HCT116 (cell line): Measurements from ENCODE around the gene HOXD13. TPM values are rescaled to one million over a fixed set of nuclear protein-coding genes. Genes with fewer than 3 reads are reported as not detected.

Experiments used
- ATAC-seq: fragments of 200-7000 bp; cut with Tn5 transposase; 2 replicates; pipeline ENCODE4 v1.9.1; 2020; ENCODE audit warnings: mild to moderate bottlenecking, moderate library complexity
- BruUV-seq: library from RNA; stranded (reverse); fragments of 400-500 nt; replicated peaks from 2 replicates; lab custom pipeline; 2021; lab: Mats Ljungman, UMichigan
- CTCF ChIA-PET: fragments of 300-600 bp; sonication (Branson Sonifier 250); formaldehyde crosslinking; loops from one replicate; lab custom pipeline; 2021; ENCODE audit warnings: antibody characterized with exemption; lab: Charles Lee
- POLR2A ChIA-PET: fragments of 300-600, 350-600 bp; sonication (Branson Sonifier 250); formaldehyde crosslinking; loops from one replicate; lab custom pipeline; 2021; ENCODE audit warnings: antibody characterized with exemption; lab: Charles Lee
- RAD21 ChIA-PET, 2 experiments: fragments of 300-600 bp; sonication (Branson Sonifier 250); formaldehyde crosslinking; loops; one replicate each; lab custom pipeline; 2023; ENCODE audit warnings: low total read pairs in 2 of 2; ENCODE audit not compliant: uncharacterized antibody in 2 of 2, unreplicated experiment in 2 of 2, low non-redundant PET in 1 of 2; lab: Charles Lee
- DNase-seq: peaks from one replicate; pipeline ENCODE4 v3.0.0-alpha.2; 2010; ENCODE audit warnings: low read depth, low spot score
- H2AFZ ChIP-seq: fragments of 200-600 bp; shearing (Covaris generic), sonication (generic); 2 replicates; pipeline ENCODE4 v1.6.1; 2017; ENCODE audit warnings: low read depth, mixed run types, mixed read lengths, antibody characterized with exemption, low read length; ENCODE audit not compliant: poor library complexity, severe bottlenecking
- H3K27ac ChIP-seq: 2 replicates; pipeline ENCODE4 v1.5.1; 2012; ENCODE audit warnings: low read depth, low read length
- H3K27me3 ChIP-seq: fragments of 200-600 bp; sonication (generic); 2 replicates; pipeline ENCODE4 v1.6.1; 2016; ENCODE audit warnings: mixed run types, low read length, mixed read lengths; ENCODE audit not compliant: insufficient read depth
- H3K36me3 ChIP-seq, 2 experiments: fragments of 200-500 bp in 1 of 2; fragments of 200-600 bp in 1 of 2; sonication (Bioruptor generic) in 1 of 2; sonication (generic) in 1 of 2; 2 replicates each; pipeline versions ENCODE4 v1.5.1 to v1.6.1; 2014 to 2016; ENCODE audit warnings: low read length in 2 of 2, inconsistent platforms in 1 of 2, mixed read lengths in 1 of 2, mixed run types in 1 of 2; ENCODE audit not compliant: insufficient read depth in 2 of 2, control insufficient read depth in 1 of 2
- H3K4me1 ChIP-seq, 2 experiments: fragments of 200-600 bp in 1 of 2; sonication (generic) in 1 of 2; 2 replicates each; pipeline versions ENCODE4 v1.5.1 to v1.6.1; 2012 to 2017; ENCODE audit warnings: low read length in 2 of 2, inconsistent platforms in 1 of 2, mild to moderate bottlenecking in 1 of 2, mixed read lengths in 1 of 2, mixed run types in 1 of 2, moderate library complexity in 1 of 2; ENCODE audit not compliant: insufficient read depth in 2 of 2, control insufficient read depth in 1 of 2
- H3K4me2 ChIP-seq: fragments of 200-600 bp; sonication (generic); 2 replicates; pipeline ENCODE4 v1.6.1; 2017; ENCODE audit warnings: mixed run types, low read length, mixed read lengths
- H3K4me3 ChIP-seq, 2 experiments: fragments of 200-600 bp in 1 of 2; sonication (generic) in 1 of 2; replicated peaks in 1 of 2; 2 replicates each; pipeline ENCODE4 v1.5.1; 2011 to 2016; ENCODE audit warnings: low read length in 2 of 2, control low read depth in 1 of 2, low read depth in 1 of 2, mild to moderate bottlenecking in 1 of 2, mixed read lengths in 1 of 2, mixed run types in 1 of 2
- H3K79me2 ChIP-seq: fragments of 200-600 bp; sonication (generic); 2 replicates; pipeline ENCODE4 v1.6.1; 2017; ENCODE audit warnings: mild to moderate bottlenecking, mixed run types, low read length, moderate library complexity, mixed read lengths; ENCODE audit not compliant: insufficient read depth
- H3K9ac ChIP-seq: fragments of 200-600 bp; sonication (generic); 2 replicates; pipeline ENCODE4 v1.6.1; 2016; ENCODE audit warnings: low read length, mixed read lengths
- H3K9me2 ChIP-seq: fragments of 200-600 bp; sonication (generic), shearing (Covaris generic); 2 replicates; pipeline ENCODE4 v1.6.1; 2017; ENCODE audit warnings: mixed run types, mild to moderate bottlenecking, moderate library complexity; ENCODE audit not compliant: insufficient read depth
- H3K9me3 ChIP-seq, 2 experiments: fragments of 200-500 bp in 1 of 2; fragments of 200-600 bp in 1 of 2; sonication (Bioruptor generic) in 1 of 2; sonication (generic) in 1 of 2; 2 replicates each; pipeline ENCODE4 v1.6.1; 2014 to 2017; ENCODE audit warnings: low read length in 2 of 2, mixed read lengths in 2 of 2, inconsistent platforms in 1 of 2, low read depth in 1 of 2, mild to moderate bottlenecking in 1 of 2, mixed run types in 1 of 2, moderate library complexity in 1 of 2; ENCODE audit not compliant: control insufficient read depth in 1 of 2, insufficient read depth in 1 of 2
- H4K20me1 ChIP-seq: fragments of 200-600 bp; sonication (generic), shearing (Covaris generic); 2 replicates; pipeline ENCODE4 v1.6.1; 2017; ENCODE audit warnings: mixed run types, mild to moderate bottlenecking, moderate library complexity; ENCODE audit not compliant: insufficient read depth
- EZH2 ChIP-seq: fragments of 200-600 bp; sonication (generic); IDR thresholded peaks from 2 replicates; pipeline ENCODE4 v1.6.1; 2017; ENCODE audit warnings: antibody characterized with exemption, mixed run types
- JUND ChIP-seq: IDR thresholded peaks from 2 replicates; pipeline ENCODE4 v1.6.1; 2012
- POLR2A ChIP-seq: IDR thresholded peaks from 2 replicates; pipeline ENCODE4 v1.7.0; 2011; ENCODE audit warnings: borderline replicate concordance; ENCODE audit not compliant: insufficient read depth, insufficient read length; ENCODE audit errors: extremely low read depth
- POLR2AphosphoS5 ChIP-seq: IDR thresholded peaks from 2 replicates; pipeline ENCODE4 v1.6.1; 2011; ENCODE audit warnings: mild to moderate bottlenecking, low read depth, low read length, moderate library complexity
- SRF ChIP-seq: IDR thresholded peaks from 2 replicates; pipeline ENCODE4 v1.6.1; 2012; ENCODE audit warnings: low read depth
- TCF7L2 ChIP-seq: IDR thresholded peaks from 2 replicates; pipeline ENCODE4 v1.7.0; 2011; ENCODE audit warnings: borderline replicate concordance, inconsistent platforms; ENCODE audit not compliant: insufficient read depth, insufficient read length; ENCODE audit errors: extremely low read depth
- intact Hi-C: fragments of 100-400 bp; cut with micrococcal nuclease; formaldehyde crosslinking; loops from 2 replicates; pipeline ENCODE4 v1.10.0; 2022
- total RNA-seq: library from RNA; stranded (reverse); gene quantifications from one replicate; pipeline ENCODE4 v1.2.1, GENCODE V29; 2021; ENCODE audit not compliant: unreplicated experiment
- TF ChIP-seq, protein P1 (sequence below), 3 experiments: fragments of 200-600 bp in 1 of 3; sonication (generic) in 1 of 3; IDR thresholded peaks in 2 of 3; conservative IDR thresholded peaks in 1 of 3; 2 replicates each; pipeline ENCODE4 v1.5.1; 2012 to 2017; ENCODE audit warnings: low read depth in 2 of 3, low read length in 2 of 3, antibody characterized with exemption in 1 of 3, borderline replicate concordance in 1 of 3, control low read depth in 1 of 3, mild to moderate bottlenecking in 1 of 3, mixed read lengths in 1 of 3, mixed run types in 1 of 3, moderate library complexity in 1 of 3; ENCODE audit not compliant: insufficient read depth in 1 of 3
- TF ChIP-seq, protein P2 (sequence below): IDR thresholded peaks from 2 replicates; pipeline ENCODE4 v1.6.1; 2012; ENCODE audit warnings: low read depth

The HOXD13 gene
- total RNA-seq, 1 experiment from 2014 or later, result not detected

GRCh38 chr2:176131848-176132158 lies 39.3 kb downstream of the HOXD13 start:
- H3K4me1 ChIP-seq, result peaks cover 9 to 24% of the 10 kb centered on the region in 2 experiments; a peak in 3 of 4 replicates
- H3K79me2 ChIP-seq, result no peaks in the 10 kb centered on the region
- ChIA-PET RAD21 (no interaction called here), CTCF (interaction anchor here (0.9 to 3.7 kb wide), 6 partner anchors 9 to 522 kb away, joined by 3 to 19 read pairs (median 6); no protein-coding TSS in a partner anchor), POLR2A (no interaction called here)
- no peaks in the 10 kb centered on the region for H3K27me3 ChIP-seq
- intact Hi-C loops, result no loop called here
- H3K36me3 ChIP-seq, result no peaks in the 10 kb centered on the region
- ATAC-seq, result no peak
- H4K20me1 ChIP-seq, result no peaks in the 10 kb centered on the region
- no peak overlapping the region for H3K4me3 ChIP-seq
- no peak overlapping the region for H2AFZ ChIP-seq
- H3K9me3 ChIP-seq, result no peaks in the 10 kb centered on the region
- BruUV-seq, result no TSS peak
- no peak overlapping the region for H3K9ac ChIP-seq
- TF ChIP-seq, protein P1, sequence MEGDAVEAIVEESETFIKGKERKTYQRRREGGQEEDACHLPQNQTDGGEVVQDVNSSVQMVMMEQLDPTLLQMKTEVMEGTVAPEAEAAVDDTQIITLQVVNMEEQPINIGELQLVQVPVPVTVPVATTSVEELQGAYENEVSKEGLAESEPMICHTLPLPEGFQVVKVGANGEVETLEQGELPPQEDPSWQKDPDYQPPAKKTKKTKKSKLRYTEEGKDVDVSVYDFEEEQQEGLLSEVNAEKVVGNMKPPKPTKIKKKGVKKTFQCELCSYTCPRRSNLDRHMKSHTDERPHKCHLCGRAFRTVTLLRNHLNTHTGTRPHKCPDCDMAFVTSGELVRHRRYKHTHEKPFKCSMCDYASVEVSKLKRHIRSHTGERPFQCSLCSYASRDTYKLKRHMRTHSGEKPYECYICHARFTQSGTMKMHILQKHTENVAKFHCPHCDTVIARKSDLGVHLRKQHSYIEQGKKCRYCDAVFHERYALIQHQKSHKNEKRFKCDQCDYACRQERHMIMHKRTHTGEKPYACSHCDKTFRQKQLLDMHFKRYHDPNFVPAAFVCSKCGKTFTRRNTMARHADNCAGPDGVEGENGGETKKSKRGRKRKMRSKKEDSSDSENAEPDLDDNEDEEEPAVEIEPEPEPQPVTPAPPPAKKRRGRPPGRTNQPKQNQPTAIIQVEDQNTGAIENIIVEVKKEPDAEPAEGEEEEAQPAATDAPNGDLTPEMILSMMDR (IDR thresholded peaks at IDR 0.05 in 2 of 3, conservative IDR thresholded peaks at IDR 0.05 in 1 of 3; ENCODE audit: borderline replicate concordance in 1 of 3, insufficient read depth in 1 of 3, low read depth in 2 of 3, low read length in 2 of 3), result no peak
- TF ChIP-seq TCF7L2, result no peak
- no peak for TF ChIP-seq EZH2
- no peak for TF ChIP-seq POLR2A
- TF ChIP-seq, all 23 proteins: peak for 0
- Histone ChIP-seq H3K27ac (no peak overlapping the region), H3K9me2 (no peaks in the 10 kb centered on the region), H3K4me2 (no peak overlapping the region)
- DNase-seq, result no peak

- ChIA-PET RAD21 (no interaction called here), CTCF (interaction anchor here (0.9 to 3.7 kb wide), 8 partner anchors 8 to 522 kb away, joined by 3 to 19 read pairs (median 6); no protein-coding TSS in a partner anchor), POLR2A (no interaction called here)
- H2AFZ ChIP-seq, result no peak overlapping the region
- no peaks in the 10 kb centered on the region for H3K27me3 ChIP-seq
- DNase-seq, result no peak
- ATAC-seq, result no peak
- BruUV-seq, result no TSS peak
- H3K4me1 ChIP-seq, result peaks cover 9 to 29% of the 10 kb centered on the region in 2 experiments; a peak in 3 of 4 replicates
- intact Hi-C loops, result no loop called here
- H3K4me3 ChIP-seq, result no peak overlapping the region
- no peaks in the 10 kb centered on the region for H3K9me3 ChIP-seq
- H3K9me2 ChIP-seq, result no peaks in the 10 kb centered on the region
- H3K79me2 ChIP-seq, result no peaks in the 10 kb centered on the region
- H4K20me1 ChIP-seq, result no peaks in the 10 kb centered on the region
- no peak overlapping the region for H3K9ac ChIP-seq
- H3K36me3 ChIP-seq, result no peaks in the 10 kb centered on the region
- no peak overlapping the region for H3K4me2 ChIP-seq
- H3K27ac ChIP-seq, result no peak overlapping the region
- no peak for TF ChIP-seq SRF
- TF ChIP-seq, protein P1 (IDR thresholded peaks at IDR 0.05 in 2 of 3, conservative IDR thresholded peaks at IDR 0.05 in 1 of 3; ENCODE audit: borderline replicate concordance in 1 of 3, insufficient read depth in 1 of 3, low read depth in 2 of 3, low read length in 2 of 3), result no peak
- no peak for TF ChIP-seq JUND
- TF ChIP-seq POLR2AphosphoS5, result no peak
- TF ChIP-seq TCF7L2, result no peak
- TF ChIP-seq, protein P2, sequence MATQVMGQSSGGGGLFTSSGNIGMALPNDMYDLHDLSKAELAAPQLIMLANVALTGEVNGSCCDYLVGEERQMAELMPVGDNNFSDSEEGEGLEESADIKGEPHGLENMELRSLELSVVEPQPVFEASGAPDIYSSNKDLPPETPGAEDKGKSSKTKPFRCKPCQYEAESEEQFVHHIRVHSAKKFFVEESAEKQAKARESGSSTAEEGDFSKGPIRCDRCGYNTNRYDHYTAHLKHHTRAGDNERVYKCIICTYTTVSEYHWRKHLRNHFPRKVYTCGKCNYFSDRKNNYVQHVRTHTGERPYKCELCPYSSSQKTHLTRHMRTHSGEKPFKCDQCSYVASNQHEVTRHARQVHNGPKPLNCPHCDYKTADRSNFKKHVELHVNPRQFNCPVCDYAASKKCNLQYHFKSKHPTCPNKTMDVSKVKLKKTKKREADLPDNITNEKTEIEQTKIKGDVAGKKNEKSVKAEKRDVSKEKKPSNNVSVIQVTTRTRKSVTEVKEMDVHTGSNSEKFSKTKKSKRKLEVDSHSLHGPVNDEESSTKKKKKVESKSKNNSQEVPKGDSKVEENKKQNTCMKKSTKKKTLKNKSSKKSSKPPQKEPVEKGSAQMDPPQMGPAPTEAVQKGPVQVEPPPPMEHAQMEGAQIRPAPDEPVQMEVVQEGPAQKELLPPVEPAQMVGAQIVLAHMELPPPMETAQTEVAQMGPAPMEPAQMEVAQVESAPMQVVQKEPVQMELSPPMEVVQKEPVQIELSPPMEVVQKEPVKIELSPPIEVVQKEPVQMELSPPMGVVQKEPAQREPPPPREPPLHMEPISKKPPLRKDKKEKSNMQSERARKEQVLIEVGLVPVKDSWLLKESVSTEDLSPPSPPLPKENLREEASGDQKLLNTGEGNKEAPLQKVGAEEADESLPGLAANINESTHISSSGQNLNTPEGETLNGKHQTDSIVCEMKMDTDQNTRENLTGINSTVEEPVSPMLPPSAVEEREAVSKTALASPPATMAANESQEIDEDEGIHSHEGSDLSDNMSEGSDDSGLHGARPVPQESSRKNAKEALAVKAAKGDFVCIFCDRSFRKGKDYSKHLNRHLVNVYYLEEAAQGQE, result no peak
These were observed 40.0 kb downstream of the HOXD13 start for GRCh38 chr2:176132205-176133171.
